ENCODE measurements around the gene SLC35E2B. TPM values are rescaled to one million over a fixed set of nuclear protein-coding genes. Genes with fewer than 3 reads are reported as not detected.
"Not testable (repeated sequence)": the region's sequence is repeated elsewhere in the genome, so short reads cannot be mapped to it uniquely, and the experiment has no call there.

Gene SLC35E2B
- polyA plus RNA-seq (ENCODE audit: insufficient read length in 4 of 4), result 10 to 100 TPM; 68.3 to 81.6 (median 70.9) TPM

- DNase-seq (ENCODE audit: low read depth in 4 of 4, low spot score in 3 of 4), result peak; percentile 77 to 91 (median 82)
These were observed at the start of gene SLC35E2B for GRCh38 chr1:1692714-1693647. SLC35E2B (minus strand) TSS chr1:1692795; CDS start chr1:1676699, 16,096 bp downstream.

- not testable (repeated sequence) for DNase-seq (ENCODE audit: low read depth in 4 of 4, low spot score in 3 of 4)
These were observed 48.4 kb upstream of the SLC35E2B start for GRCh38 chr1:1741013-1741412.

- DNase-seq (ENCODE audit: low read depth in 4 of 4, low spot score in 3 of 4), result not testable (repeated sequence)
These were observed 46.3 kb upstream of the SLC35E2B start for GRCh38 chr1:1738799-1739337.

- not testable (repeated sequence) for DNase-seq (ENCODE audit: low read depth in 4 of 4, low spot score in 3 of 4)
These were observed 45.3 kb upstream of the SLC35E2B start for GRCh38 chr1:1737675-1738590.

GRCh38 chr1:1732381-1732780 lies 39.8 kb upstream of the SLC35E2B start:
- DNase-seq (ENCODE audit: low read depth in 4 of 4, low spot score in 3 of 4), result no peak

- no peak for DNase-seq (ENCODE audit: low read depth in 4 of 4, low spot score in 3 of 4)
These were observed 38.3 kb upstream of the SLC35E2B start for GRCh38 chr1:1730870-1731269.

GRCh38 chr1:1730230-1730629 lies 37.6 kb upstream of the SLC35E2B start:
- not testable (repeated sequence) for DNase-seq (ENCODE audit: low read depth in 4 of 4, low spot score in 3 of 4)

- not testable (repeated sequence) for DNase-seq (ENCODE audit: low read depth in 4 of 4, low spot score in 3 of 4)
These were observed 36.7 kb upstream of the SLC35E2B start for GRCh38 chr1:1729116-1729816.

GRCh38 chr1:1728308-1729005 lies 35.9 kb upstream of the SLC35E2B start:
- not testable (repeated sequence) for DNase-seq (ENCODE audit: low read depth in 4 of 4, low spot score in 3 of 4)

GRCh38 chr1:1727131-1727651 lies 34.6 kb upstream of the SLC35E2B start:
- not testable (repeated sequence) for DNase-seq (ENCODE audit: low read depth in 4 of 4, low spot score in 3 of 4)

- not testable (repeated sequence) for DNase-seq (ENCODE audit: low read depth in 4 of 4, low spot score in 3 of 4)
These were observed 33.5 kb upstream of the SLC35E2B start for GRCh38 chr1:1726088-1726487.

GRCh38 chr1:1724035-1724864 lies 31.7 kb upstream of the SLC35E2B start, which contains the start of gene CDK11A:
CDK11A (minus strand) TSS chr1:1724357; CDS start chr1:1722818, 1,539 bp downstream.
- DNase-seq (ENCODE audit: low read depth in 4 of 4, low spot score in 3 of 4), result peak; percentile 99 to 100 (median 100)

GRCh38 chr1:1721201-1721600 lies 28.6 kb upstream of the SLC35E2B start:
- DNase-seq (ENCODE audit: low read depth in 4 of 4, low spot score in 3 of 4), result no peak

- not testable (repeated sequence) for DNase-seq (ENCODE audit: low read depth in 4 of 4, low spot score in 3 of 4)
These were observed 22.7 kb upstream of the SLC35E2B start for GRCh38 chr1:1715109-1715883.

GRCh38 chr1:1707897-1708296 lies 15.3 kb upstream of the SLC35E2B start:
- not testable (repeated sequence) for DNase-seq (ENCODE audit: low read depth in 4 of 4, low spot score in 3 of 4)

GRCh38 chr1:1707241-1707640 lies 14.6 kb upstream of the SLC35E2B start:
- DNase-seq (ENCODE audit: low read depth in 4 of 4, low spot score in 3 of 4), result not testable (repeated sequence)

- not testable (repeated sequence) for DNase-seq (ENCODE audit: low read depth in 4 of 4, low spot score in 3 of 4)
These were observed 13.0 kb upstream of the SLC35E2B start for GRCh38 chr1:1705623-1706022.
